ENCODE data around the gene RAD54L. TPM values are rescaled to one million over a fixed set of nuclear protein-coding genes. Genes with fewer than 3 reads are reported as not detected.

Gene RAD54L
- total RNA-seq, 1 donor from 2014 or later = 22.9 TPM

DNA sequence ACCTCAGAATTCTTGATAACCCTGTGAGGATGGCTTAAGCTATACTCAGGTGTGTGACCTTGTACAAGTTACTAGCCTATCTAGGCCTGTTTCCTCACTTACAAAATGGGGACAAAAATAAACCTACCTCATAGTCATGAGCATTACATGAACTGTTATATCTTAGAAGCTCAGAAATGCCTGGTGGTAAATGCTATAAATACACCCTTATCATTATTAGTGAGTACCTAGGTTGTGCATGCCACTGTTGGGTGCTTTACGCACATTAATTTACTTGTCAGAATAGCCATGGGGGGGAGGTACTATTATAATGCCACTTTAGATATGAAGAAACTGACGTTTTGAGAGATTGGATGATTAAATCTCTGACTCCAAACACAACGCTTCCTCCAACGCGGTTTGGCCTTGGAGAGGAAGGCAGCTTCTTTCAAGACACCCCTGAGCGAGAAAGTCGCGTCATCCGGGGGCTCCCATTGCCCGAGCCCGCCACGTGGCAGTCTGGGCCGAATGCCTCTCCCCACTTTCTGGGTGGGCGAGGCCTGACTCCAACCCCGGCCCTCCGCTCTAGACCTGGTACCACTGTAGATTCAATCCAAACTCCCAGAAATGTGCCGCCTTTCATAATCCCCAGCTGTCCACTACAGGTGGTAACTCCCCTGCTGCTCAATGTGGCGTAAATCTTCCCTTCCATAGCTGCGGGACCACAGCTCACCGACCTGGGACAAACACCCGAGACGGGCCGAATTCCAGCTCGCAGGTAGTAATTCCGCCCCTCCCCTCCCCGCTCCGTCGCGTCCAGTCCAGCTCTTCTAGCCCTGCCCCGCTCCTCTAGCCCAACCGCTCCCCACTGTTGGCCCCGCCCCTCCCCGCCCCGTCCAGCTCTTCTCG is 771 bp upstream of the RAD54L start:
- H3K4me3 Mint-ChIP-seq = peak overlapping the region; percentile 97
- TF ChIP-seq, protein P1, sequence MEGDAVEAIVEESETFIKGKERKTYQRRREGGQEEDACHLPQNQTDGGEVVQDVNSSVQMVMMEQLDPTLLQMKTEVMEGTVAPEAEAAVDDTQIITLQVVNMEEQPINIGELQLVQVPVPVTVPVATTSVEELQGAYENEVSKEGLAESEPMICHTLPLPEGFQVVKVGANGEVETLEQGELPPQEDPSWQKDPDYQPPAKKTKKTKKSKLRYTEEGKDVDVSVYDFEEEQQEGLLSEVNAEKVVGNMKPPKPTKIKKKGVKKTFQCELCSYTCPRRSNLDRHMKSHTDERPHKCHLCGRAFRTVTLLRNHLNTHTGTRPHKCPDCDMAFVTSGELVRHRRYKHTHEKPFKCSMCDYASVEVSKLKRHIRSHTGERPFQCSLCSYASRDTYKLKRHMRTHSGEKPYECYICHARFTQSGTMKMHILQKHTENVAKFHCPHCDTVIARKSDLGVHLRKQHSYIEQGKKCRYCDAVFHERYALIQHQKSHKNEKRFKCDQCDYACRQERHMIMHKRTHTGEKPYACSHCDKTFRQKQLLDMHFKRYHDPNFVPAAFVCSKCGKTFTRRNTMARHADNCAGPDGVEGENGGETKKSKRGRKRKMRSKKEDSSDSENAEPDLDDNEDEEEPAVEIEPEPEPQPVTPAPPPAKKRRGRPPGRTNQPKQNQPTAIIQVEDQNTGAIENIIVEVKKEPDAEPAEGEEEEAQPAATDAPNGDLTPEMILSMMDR (conservative IDR thresholded peaks at IDR 0.05) = peak; percentile 24

DNA sequence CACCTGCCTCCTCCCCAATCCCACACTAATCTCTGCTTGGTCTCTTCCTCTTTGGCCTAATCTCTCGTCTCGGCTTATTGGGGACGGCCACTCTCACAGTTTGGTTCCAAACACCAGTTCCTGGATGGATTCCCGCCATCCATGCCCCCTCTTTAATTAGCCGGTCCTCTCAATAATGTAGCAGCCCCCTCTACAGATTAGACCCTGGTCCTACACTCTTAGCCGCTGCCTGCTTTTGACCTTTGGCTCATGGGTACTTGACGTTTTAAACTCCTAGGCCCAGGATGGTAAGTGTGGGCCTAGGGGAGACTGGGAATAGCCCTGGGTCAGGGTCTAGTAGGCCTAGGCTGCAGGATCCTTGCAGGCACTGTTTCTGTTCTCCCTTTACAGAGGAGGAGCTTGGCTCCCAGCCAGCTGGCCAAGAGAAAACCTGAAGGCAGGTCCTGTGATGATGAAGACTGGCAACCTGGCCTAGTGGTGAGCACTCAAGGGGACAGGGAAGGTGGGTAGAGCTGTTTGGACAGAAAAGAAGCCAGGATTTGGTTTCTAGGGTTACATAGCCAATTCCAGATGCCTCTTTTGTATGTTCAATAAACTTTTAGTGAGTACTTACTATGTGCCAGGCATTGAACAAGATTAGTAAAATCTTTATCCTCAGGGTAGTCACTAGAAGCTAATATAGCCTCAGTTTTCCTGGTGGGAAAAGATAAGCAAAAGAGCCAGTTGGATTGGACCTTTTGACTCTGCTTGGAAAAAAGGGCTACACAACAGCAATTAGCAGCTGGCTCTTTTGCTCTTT is 758 bp downstream of the RAD54L start:
- Mint-ChIP-seq H3K27me3 (no peaks in the 10 kb centered on the region), H3K4me1 (ENCODE audit: unreplicated experiment) (peaks cover 15% of the 10 kb centered on the region), H3K36me3 (peaks cover 10% of the 10 kb centered on the region), H3K9me3 (no peaks in the 10 kb centered on the region), H3K4me3 (peak overlapping the region; percentile 97), H3K27ac (peak overlapping the region; percentile 96)
- no peak for DNase-seq (ENCODE audit: extremely low spot score, unreplicated experiment)
- TF ChIP-seq, protein P1 (conservative IDR thresholded peaks at IDR 0.05) = peak; percentile 56

More for the DNA sequence above, 771 bp upstream of the RAD54L start:
- Mint-ChIP-seq H3K27ac (peak overlapping the region; percentile 96), H3K27me3 (no peaks in the 10 kb centered on the region), H3K9me3 (no peaks in the 10 kb centered on the region), H3K36me3 (peaks cover under 1% of the 10 kb centered on the region), H3K4me1 (ENCODE audit: unreplicated experiment) (peaks cover 15% of the 10 kb centered on the region)
- DNase-seq (ENCODE audit: extremely low spot score, unreplicated experiment) = peak; percentile 76

DNA sequence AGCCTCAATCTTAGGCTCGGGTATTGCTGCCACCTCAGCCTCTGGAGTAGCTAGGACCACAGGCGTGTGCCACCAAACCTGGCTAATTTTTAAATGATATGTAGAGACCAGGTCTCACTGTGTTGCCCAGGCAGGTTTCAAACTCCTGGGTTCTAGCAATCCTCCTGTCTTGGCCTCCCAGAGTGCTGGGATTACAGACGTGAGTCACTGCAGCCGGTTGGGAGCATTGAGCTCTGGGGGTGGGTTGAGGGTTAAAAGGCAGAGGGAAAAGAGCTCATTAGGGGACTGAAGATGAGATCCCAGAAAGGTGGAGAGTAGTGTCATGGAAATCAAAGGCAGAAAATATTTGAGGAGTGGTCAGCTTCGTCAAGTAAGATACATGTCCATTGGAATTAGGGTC is 7.1 kb downstream of the RAD54L start:
- Mint-ChIP-seq H3K36me3 (peaks cover 15% of the 10 kb centered on the region), H3K27me3 (no peaks in the 10 kb centered on the region), H3K27ac (peak overlapping the region; percentile 15), H3K4me1 (ENCODE audit: unreplicated experiment) (peaks cover 5% of the 10 kb centered on the region), H3K9me3 (no peaks in the 10 kb centered on the region), H3K4me3 (no peak overlapping the region)
- TF ChIP-seq, protein P1 (conservative IDR thresholded peaks at IDR 0.05) = no peak
- no peak for DNase-seq (ENCODE audit: extremely low spot score, unreplicated experiment)

DNA sequence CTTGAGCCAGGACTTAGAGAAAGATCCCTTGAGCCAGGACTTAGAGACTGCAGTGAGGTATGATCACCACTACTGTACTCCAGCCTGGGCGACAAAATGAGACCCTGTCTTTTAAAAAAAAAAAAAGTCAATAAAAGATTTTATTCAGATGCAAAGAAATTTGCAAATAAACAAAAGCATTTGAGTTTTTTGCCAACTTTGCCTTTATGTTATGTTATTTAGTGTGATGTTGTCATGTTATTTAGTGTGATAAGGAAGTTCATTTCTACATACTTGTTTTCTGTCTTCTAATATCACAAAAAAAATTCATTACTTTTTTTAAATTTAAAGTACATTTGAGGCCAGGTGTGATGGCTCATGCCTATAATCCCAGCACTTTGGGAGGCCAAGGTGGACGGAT is 9.0 kb downstream of the RAD54L start:
- Mint-ChIP-seq H3K27me3 (no peaks in the 10 kb centered on the region), H3K4me3 (no peak overlapping the region), H3K9me3 (no peaks in the 10 kb centered on the region)

DNA sequence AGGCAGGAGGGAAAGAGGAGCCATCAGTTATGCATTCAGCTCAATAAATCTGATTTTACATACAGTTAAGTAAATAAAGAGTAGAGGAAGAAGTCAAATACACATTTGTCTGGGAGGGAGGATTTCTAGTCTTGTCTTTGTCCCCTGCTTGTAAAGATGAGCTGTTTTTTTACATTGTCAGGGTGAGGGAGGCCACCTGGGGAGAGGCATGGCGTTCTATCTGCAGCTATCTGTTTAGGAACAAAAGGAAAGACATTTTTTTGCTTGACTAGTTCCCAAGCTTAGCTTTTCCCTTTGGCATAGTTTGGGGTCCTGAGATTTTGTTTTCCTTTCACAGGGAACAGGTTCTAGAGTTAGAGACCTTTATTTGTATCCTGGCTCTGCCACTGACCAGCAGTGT is 14.9 kb downstream of the RAD54L start:
- TF ChIP-seq, protein P1 (conservative IDR thresholded peaks at IDR 0.05) = no peak
- Mint-ChIP-seq H3K4me1 (ENCODE audit: unreplicated experiment) (no peaks in the 10 kb centered on the region), H3K27me3 (no peaks in the 10 kb centered on the region), H3K27ac (no peak overlapping the region), H3K9me3 (no peaks in the 10 kb centered on the region), H3K36me3 (peaks cover 14% of the 10 kb centered on the region), H3K4me3 (no peak overlapping the region)
- DNase-seq (ENCODE audit: extremely low spot score, unreplicated experiment) = no peak

More for the DNA sequence above, 9.0 kb downstream of the RAD54L start:
- TF ChIP-seq, protein P1 (conservative IDR thresholded peaks at IDR 0.05) = no peak
- H3K36me3 Mint-ChIP-seq = peaks cover 24% of the 10 kb centered on the region
- peaks cover 5% of the 10 kb centered on the region for H3K4me1 Mint-ChIP-seq (ENCODE audit: unreplicated experiment)
- no peak for DNase-seq (ENCODE audit: extremely low spot score, unreplicated experiment)
- H3K27ac Mint-ChIP-seq = no peak overlapping the region

Measured in type B pancreatic cell (in vitro differentiated cells).